Activated naive CD4-positive, alpha-beta T cell treated with anti-CD3 and anti-CD28 coated beads for 36 hours (primary cell): ENCODE data around the gene ZNF438. TPM values are rescaled to one million over a fixed set of nuclear protein-coding genes. Genes with fewer than 3 reads are reported as not detected.

ENCODE experiments used
- CTCF ChIA-PET: fragments of 350-600 bp; sonication (Branson Sonifier 250); formaldehyde crosslinking; loops from one replicate; lab custom pipeline; 2021; ENCODE audit warnings: antibody characterized with exemption; lab: Charles Lee
- DNase-seq: peaks from one replicate; pipeline ENCODE4 v3.0.0-alpha.2; 2020
- H3K27ac Mint-ChIP-seq: one replicate; pipeline ENCODE4 v1.8.0; 2021; ENCODE audit warnings: mild to moderate bottlenecking, mixed read lengths
- H3K27me3 Mint-ChIP-seq: one replicate; pipeline ENCODE4 v1.8.0; 2021; ENCODE audit warnings: low read depth, mixed read lengths
- H3K36me3 Mint-ChIP-seq: one replicate; pipeline ENCODE4 v1.8.0; 2021; ENCODE audit warnings: low read depth, mixed read lengths
- H3K4me1 Mint-ChIP-seq: one replicate; pipeline ENCODE4 v1.8.0; 2021; ENCODE audit warnings: low read depth, mixed read lengths
- H3K4me3 Mint-ChIP-seq: one replicate; pipeline ENCODE4 v1.8.0; 2021; ENCODE audit warnings: mild to moderate bottlenecking, moderate library complexity, mixed read lengths
- H3K9me3 Mint-ChIP-seq: one replicate; pipeline ENCODE4 v1.8.0; 2021; ENCODE audit warnings: mixed read lengths
- intact Hi-C: fragments of 100-400 bp; cut with micrococcal nuclease; formaldehyde crosslinking; loops from one replicate; pipeline ENCODE4 v1.15.1; 2023
- total RNA-seq, 2 experiments: library from RNA; stranded (reverse); gene quantifications; one replicate each; pipeline ENCODE4 v1.2.3, GENCODE V29; 2021

The ZNF438 gene
- total RNA-seq, 2 experiments from 2014 or later, result 2.4 to 2.6 TPM

DNA sequence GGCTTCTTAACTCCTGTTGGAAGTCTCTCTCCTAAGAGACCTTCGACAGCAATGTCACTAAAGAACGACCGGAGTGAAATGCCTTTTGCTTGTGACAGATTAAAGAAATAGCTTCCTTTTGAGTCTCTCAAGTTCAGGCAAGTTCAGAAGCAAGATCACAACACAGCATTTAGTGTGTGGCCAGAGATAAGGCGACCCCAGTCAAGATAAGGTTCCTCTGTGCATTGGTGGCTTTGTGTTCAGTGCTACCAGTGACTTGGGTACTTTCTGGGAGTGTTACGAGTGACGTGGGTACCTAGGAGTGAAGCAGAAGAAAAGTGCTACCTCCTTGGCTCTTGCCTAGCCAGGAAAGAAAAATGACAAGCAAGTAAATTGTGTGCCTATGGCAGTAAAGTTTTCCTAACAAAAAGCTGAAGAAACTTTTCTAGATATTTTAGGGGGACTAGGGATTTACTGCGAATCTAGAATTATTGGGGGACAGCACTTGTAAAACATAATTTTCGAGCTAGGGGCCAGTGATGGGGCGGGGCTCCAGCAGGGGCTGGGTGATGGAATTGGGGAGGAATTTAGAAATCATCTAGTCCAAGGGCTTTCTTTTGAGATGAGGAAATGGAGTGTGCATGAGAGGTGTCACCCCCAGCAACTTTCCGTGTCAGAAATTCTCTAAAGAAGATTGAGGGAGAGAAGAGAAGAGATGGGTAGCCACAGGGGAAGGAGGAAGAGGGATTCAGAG is 210.2 kb downstream of the ZNF438 start:
- Mint-ChIP-seq H3K9me3 (no peaks in the 10 kb centered on the region), H3K4me3 (no peak overlapping the region), H3K27ac (no peak overlapping the region), H3K27me3 (no peaks in the 10 kb centered on the region), H3K4me1 (peaks cover 6% of the 10 kb centered on the region), H3K36me3 (no peaks in the 10 kb centered on the region)
- CTCF ChIA-PET, result interaction anchor here (1.1 kb wide), 1 partner anchor 150 kb away, joined by 4 read pairs; no protein-coding TSS in a partner anchor
- intact Hi-C loops, result no loop called here
- DNase-seq, result no peak

DNA sequence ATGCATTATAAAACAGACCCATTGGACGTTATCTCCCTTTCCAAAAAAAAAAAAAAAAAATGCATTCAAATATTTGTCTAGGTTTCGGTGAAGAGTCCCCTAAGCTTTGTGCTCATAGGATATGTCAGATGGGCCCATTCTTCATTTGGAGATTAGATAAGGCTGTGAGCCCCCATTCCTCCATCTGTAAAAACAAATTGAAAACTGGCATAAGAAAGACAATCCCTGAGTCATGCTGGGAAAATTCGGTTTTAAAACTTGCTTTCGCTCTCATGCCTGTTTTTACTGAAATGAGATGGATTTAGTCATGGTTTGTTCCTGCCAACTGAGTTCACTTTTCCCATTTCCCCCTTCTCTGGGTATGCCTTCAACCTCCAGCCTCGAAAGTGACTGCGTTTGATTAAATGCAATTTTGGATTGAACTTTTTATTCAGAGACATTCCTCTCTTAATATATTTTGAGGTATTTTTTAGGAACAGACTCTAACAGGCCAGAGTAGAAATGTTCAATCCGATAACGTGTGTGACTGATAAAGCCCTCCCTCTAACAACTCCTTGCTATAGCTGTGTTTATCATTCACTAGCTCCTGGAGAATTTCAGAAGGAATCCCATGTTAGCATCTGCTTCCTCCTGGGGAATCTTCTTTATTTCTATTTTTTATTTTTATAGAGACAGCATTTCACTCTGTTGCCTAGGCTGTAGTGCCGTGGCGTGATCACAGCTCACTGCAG is 211.2 kb downstream of the ZNF438 start:
- Mint-ChIP-seq H3K27ac (no peak overlapping the region), H3K9me3 (no peaks in the 10 kb centered on the region), H3K4me3 (no peak overlapping the region), H3K27me3 (no peaks in the 10 kb centered on the region), H3K36me3 (no peaks in the 10 kb centered on the region), H3K4me1 (peaks cover 6% of the 10 kb centered on the region)
- CTCF ChIA-PET, result interaction anchor here (1.1 kb wide), 1 partner anchor 149 kb away, joined by 4 read pairs; no protein-coding TSS in a partner anchor
- intact Hi-C loops, result no loop called here
- DNase-seq, result no peak

DNA sequence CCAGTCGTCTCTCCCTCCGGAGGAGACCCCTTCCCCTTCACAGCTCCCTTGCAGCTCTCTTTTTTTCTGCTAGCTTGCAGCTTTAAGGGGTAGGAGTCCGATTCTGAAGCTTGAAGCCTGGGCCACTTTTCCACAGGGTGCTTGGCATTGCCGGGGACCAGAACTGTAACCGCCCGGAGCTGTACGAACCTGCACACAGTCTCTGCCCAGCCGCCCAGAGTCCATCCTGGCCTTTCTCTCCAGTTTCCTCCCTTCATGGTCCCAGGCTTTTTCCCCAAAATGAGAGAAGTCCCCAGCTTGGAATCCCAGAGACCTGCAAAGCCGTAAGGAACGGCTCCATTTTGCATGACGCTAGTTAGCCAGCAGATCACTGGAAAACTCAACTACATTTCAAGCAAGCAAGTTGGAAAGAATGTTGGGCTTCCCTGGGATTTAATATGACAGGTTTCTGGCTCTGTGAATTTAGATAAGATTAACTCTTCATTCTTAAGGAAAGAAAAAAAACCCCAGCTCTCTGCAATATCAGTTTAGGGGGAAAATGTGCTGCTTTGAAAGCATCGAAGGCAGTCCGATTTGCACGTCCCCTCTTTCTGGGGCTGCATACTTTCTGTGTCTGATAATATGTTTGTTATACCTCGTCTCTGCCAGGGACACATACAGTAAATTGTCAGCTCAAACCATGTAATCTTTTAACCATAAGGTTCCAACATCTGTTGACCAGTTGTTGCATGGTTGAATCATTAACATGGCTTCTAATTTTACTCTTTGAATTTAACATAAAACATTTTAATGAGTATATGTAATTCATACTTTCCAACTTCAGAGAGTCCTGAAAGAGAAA is 212.1 kb downstream of the ZNF438 start:
- Mint-ChIP-seq H3K27ac (no peak overlapping the region), H3K27me3 (no peaks in the 10 kb centered on the region), H3K4me3 (no peak overlapping the region), H3K4me1 (peaks cover 6% of the 10 kb centered on the region), H3K36me3 (no peaks in the 10 kb centered on the region), H3K9me3 (no peaks in the 10 kb centered on the region)
- DNase-seq, result no peak
- CTCF ChIA-PET, result interaction anchor here (1.0 kb wide), 1 partner anchor 14 kb away, joined by 3 read pairs; no protein-coding TSS in a partner anchor
- intact Hi-C loops, result no loop called here

DNA sequence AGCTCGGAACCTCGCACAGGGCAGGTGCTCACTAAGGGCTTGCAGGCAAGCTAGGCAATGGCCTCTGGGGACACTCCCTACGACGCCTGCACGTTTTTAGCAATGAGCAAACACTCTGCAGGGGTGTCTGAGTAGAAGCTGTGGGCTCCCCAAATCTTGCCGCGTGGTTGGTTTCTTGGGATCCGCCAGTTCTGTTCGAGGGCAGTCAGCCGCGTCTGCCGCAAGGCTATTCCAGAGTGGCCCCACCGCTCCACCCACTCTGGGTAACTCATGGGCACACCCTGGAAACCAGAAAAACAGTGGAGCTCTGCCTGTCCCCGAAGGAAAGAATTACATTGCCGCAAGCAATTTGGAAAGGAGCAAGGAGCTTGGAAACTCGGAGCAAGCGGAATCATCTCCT is 212.8 kb downstream of the ZNF438 start:
- H3K27me3 Mint-ChIP-seq, result no peaks in the 10 kb centered on the region
- H3K4me1 Mint-ChIP-seq, result peaks cover 9% of the 10 kb centered on the region
- CTCF ChIA-PET, result interaction anchor here (1.0 kb wide), 1 partner anchor 14 kb away, joined by 3 read pairs; no protein-coding TSS in a partner anchor
- H3K4me3 Mint-ChIP-seq, result no peak overlapping the region
- H3K27ac Mint-ChIP-seq, result no peak overlapping the region
- no peaks in the 10 kb centered on the region for H3K9me3 Mint-ChIP-seq
- H3K36me3 Mint-ChIP-seq, result no peaks in the 10 kb centered on the region
- intact Hi-C loops, result no loop called here
- DNase-seq, result no peak

DNA sequence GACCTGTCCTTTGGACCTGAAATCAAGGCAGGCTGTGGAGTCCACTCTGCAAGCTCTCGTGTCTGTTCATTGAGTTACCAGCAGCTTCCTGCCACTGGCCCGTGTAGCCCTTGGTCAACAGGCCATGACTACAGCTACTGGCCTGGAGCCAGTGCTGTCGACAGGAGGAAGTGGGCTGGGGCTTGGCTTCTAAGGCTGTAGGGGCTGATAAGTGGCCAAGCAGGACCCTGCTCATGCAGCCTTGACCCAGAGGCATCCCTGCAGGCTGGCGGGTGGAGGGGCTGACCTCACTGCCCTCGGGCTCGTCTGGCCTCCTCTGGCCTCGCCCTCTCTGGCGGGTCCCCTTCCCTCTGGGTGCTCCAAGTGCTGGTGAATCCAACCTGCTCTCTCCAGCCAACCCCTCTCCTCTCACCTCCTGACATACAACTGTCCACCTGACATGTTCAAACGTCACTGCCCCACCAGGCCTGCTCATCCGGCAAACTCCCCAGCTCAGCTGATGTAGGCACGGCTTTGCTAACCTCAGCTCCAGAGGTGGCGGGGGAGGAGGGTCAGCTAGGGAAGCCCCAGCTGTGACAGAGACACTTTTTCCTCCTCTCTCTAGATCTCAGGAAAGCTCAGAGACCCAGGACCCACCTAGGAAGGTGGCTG is 213.5 kb downstream of the ZNF438 start:
- DNase-seq, result no peak
- Mint-ChIP-seq H3K27ac (no peak overlapping the region), H3K4me1 (peaks cover 14% of the 10 kb centered on the region), H3K4me3 (no peak overlapping the region), H3K9me3 (no peaks in the 10 kb centered on the region), H3K27me3 (no peaks in the 10 kb centered on the region), H3K36me3 (no peaks in the 10 kb centered on the region)
- intact Hi-C loops, result no loop called here
- CTCF ChIA-PET, result interaction anchor here (1.0 kb wide), 1 partner anchor 13 kb away, joined by 3 read pairs; no protein-coding TSS in a partner anchor

DNA sequence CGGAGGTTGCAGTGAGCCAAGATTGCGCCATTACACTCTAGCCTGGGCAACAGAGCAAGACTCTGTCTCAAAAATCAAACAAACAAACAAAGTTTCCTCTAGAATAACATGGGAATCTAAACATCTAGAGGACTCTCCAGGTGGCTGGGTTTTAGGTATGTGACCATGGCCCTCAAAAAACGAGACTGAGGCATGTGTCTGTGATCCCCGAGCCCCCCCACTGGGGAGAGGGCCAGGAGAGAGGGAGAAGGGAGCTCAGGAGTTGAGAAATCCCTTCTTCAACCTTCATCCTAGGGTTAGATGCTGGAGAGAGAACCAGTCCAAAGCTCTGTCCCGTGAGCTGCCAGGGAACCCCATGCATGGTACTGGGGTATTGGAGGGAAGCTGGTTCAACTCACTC is 214.1 kb downstream of the ZNF438 start:
- no peak overlapping the region for H3K27ac Mint-ChIP-seq

DNA sequence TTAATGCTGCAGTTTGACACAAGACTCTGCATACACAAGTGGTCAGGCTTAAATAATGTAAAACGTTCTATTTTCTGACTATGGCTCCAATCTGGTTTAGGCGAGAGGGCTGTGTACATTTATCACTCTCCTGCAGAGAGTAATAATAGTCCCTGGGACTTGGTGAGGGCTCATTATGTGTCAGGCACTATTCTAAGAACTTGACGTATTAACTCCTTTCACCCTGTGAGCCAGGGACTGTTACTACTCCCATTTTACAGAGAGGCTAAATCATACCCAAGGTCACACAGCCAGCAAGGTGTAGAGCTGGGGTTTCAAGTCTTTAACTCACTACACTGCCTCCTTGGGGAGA is 214.9 kb downstream of the ZNF438 start:
- Mint-ChIP-seq H3K9me3 (no peaks in the 10 kb centered on the region), H3K27me3 (no peaks in the 10 kb centered on the region), H3K4me3 (no peak overlapping the region), H3K36me3 (no peaks in the 10 kb centered on the region), H3K27ac (no peak overlapping the region), H3K4me1 (peaks cover 27% of the 10 kb centered on the region)
- no peak for DNase-seq
- CTCF ChIA-PET, result interaction anchor here (1.7 kb wide), 1 partner anchor 9 kb away, joined by 3 read pairs; no protein-coding TSS in a partner anchor
- intact Hi-C loops, result no loop called here

More for the DNA sequence above, 214.1 kb downstream of the ZNF438 start:
- no peak overlapping the region for H3K4me3 Mint-ChIP-seq
- no peaks in the 10 kb centered on the region for H3K36me3 Mint-ChIP-seq
- DNase-seq, result no peak
- CTCF ChIA-PET, result interaction anchor here (0.7 to 1.7 kb wide), 2 partner anchors 10 to 52 kb away, joined by 3 to 4 read pairs; no protein-coding TSS in a partner anchor
- H3K9me3 Mint-ChIP-seq, result no peaks in the 10 kb centered on the region
- peaks cover 20% of the 10 kb centered on the region for H3K4me1 Mint-ChIP-seq
- no peaks in the 10 kb centered on the region for H3K27me3 Mint-ChIP-seq
- intact Hi-C loops, result no loop called here

DNA sequence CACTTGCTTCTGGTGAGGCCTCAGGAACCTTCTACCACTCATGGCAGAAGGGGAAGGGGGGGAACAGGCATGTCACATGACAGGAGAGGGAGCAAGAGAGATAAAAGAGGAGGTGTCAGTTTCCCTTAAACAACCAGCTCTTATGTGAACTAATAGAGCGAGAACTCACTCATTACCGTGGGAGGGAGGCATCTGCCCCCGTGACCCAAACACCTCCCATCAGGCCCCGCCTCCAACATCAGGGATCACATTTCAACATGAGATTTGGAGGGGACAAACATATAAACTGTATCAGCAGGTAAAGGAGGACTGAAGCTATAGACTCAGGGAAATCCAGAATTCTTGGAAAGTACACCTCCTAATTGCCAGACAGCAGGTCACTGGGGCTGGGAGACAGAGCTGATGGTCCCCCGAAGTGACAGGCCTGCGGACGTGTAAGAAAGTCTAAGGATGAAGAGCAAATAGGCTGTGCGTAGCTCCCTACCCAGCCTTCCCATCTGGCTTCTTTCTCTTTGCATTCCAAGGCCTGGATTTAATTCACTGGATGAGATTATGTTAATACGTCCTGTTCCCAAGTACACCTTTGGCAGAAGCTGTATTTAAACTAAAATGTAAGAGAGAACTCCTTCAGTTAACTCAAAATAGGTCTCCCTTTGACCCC is 215.4 kb downstream of the ZNF438 start:
- H3K4me3 Mint-ChIP-seq, result no peak overlapping the region
- H3K36me3 Mint-ChIP-seq, result no peaks in the 10 kb centered on the region
- no peaks in the 10 kb centered on the region for H3K9me3 Mint-ChIP-seq
- peaks cover 26% of the 10 kb centered on the region for H3K4me1 Mint-ChIP-seq
- intact Hi-C loops, result no loop called here
- no peak for DNase-seq
- CTCF ChIA-PET, result interaction anchor here (1.7 kb wide), 1 partner anchor 8 kb away, joined by 3 read pairs; no protein-coding TSS in a partner anchor
- H3K27ac Mint-ChIP-seq, result no peak overlapping the region
- no peaks in the 10 kb centered on the region for H3K27me3 Mint-ChIP-seq

DNA sequence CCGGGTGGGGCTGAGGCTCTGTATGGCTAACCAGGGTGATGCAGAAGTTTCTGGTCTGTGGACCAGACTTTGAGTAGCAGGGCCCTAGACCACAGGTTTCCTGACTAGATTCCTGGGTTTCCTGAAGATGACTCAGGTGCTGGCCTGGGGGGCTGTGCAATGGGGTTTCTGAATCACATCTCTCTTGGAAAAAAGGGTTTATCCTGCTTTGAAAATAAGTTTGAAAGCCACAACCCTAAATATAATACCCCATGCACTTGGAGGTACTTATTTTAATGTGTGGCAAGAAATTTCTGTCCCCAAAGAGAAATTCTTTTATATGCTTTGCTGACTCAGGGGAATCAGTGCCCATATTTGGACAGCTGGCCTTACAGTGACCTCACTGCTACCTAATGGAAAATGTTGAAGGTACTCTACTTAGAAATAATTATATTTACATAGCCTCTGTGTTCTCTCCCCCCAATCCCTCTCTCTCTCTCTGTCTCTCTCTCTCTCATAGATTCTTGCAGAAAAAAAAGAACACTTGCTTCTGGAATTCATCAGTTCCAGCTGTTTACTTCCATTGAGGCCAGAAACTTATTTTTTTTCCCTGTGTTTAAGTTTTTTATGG is 217.7 kb downstream of the ZNF438 start:
- no peak overlapping the region for H3K4me3 Mint-ChIP-seq
- no peaks in the 10 kb centered on the region for H3K27me3 Mint-ChIP-seq
- H3K27ac Mint-ChIP-seq, result no peak overlapping the region
- DNase-seq, result no peak
- peaks cover 24% of the 10 kb centered on the region for H3K4me1 Mint-ChIP-seq
- CTCF ChIA-PET, result no interaction called here
- intact Hi-C loops, result no loop called here
- no peaks in the 10 kb centered on the region for H3K9me3 Mint-ChIP-seq
- no peaks in the 10 kb centered on the region for H3K36me3 Mint-ChIP-seq

DNA sequence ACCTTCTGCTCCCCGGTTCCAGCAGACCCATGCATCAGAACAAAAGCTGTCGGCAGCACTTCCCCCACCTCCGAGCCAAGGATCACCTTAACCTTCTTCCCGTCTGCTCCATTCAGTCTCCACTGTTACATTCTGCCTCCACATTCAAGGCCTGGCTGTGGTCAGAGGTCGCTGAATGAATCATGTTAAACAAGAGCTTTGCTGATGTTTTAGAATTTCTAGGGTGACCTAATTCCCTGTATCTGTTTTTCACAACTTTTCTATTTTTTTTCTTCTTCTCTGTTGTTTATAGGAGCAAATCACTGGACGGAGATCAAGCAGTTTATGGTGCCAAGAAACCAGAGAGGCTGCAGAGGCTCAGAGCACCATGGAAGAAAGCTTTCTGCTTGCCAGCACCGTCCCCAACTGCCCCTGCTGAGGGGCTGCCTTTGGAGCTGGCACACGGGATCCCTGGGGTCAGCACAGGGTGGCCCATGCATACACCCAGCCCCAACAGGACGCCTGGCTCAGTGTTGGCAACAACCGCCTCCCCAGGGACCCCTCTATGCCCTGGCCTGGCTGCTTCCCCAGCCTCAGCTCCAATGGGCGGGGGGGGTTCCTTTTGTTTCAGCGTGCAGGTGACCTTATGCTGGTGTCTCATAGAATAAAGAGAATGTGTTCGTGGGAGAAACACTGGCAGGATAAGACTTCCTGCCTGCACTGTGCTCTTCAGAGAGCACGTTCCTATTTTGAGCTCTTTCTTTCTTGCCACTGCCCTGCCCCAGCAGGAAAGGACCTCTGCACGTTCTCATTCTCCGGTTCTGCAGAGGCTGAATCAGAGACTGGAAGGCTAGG is 219.4 kb downstream of the ZNF438 start:
- Mint-ChIP-seq H3K4me3 (peak overlapping the region; percentile 7), H3K4me1 (peaks cover 24% of the 10 kb centered on the region), H3K27me3 (no peaks in the 10 kb centered on the region), H3K9me3 (no peaks in the 10 kb centered on the region), H3K27ac (peak overlapping the region; percentile 30), H3K36me3 (no peaks in the 10 kb centered on the region)
- intact Hi-C loops, result no loop called here
- CTCF ChIA-PET, result interaction anchor here (0.5 to 1.3 kb wide), 4 partner anchors 28 to 1440 kb away, joined by 3 to 6 read pairs (median 4); no protein-coding TSS in a partner anchor
- DNase-seq, result peak; percentile 15
